MM.1S (cell line): ENCODE results near the gene TCF23.
"Not testable (repeated sequence)": the region's sequence is repeated elsewhere in the genome, so short reads cannot be mapped to it uniquely, and the experiment has no call there.

ENCODE experiments used
- DNase-seq: peaks from one replicate; pipeline ENCODE4 v3.0.0-alpha.2; 2015
- H2AFZ ChIP-seq: fragments of 300-600 bp; sonication (generic); 2 replicates; pipeline ENCODE4 v1.6.0; 2016; ENCODE audit warnings: antibody characterized with exemption, low read length
- H3F3A ChIP-seq: fragments of 300-600 bp; sonication (generic); 2 replicates; pipeline ENCODE4 v1.6.1; 2016; ENCODE audit warnings: mild to moderate bottlenecking, antibody characterized with exemption, low read length, moderate library complexity, mixed read lengths; ENCODE audit not compliant: insufficient read depth
- H3K27ac ChIP-seq: fragments of 300-600 bp; sonication (generic); 2 replicates; pipeline ENCODE4 v1.5.1; 2016; ENCODE audit warnings: mild to moderate bottlenecking, low read length
- H3K27me3 ChIP-seq: fragments of 300-600 bp; sonication (generic); replicated peaks from 2 replicates; pipeline ENCODE4 v1.6.0; 2016; ENCODE audit warnings: low read length; ENCODE audit not compliant: insufficient read depth
- H3K36me3 ChIP-seq: fragments of 300-600 bp; sonication (generic); replicated peaks from 2 replicates; pipeline ENCODE4 v1.6.1; 2016; ENCODE audit warnings: mild to moderate bottlenecking, low read length, mixed read lengths; ENCODE audit not compliant: insufficient read depth
- H3K4me1 ChIP-seq: fragments of 300-600 bp; sonication (generic); 2 replicates; pipeline ENCODE4 v1.6.1; 2016; ENCODE audit warnings: low read length, mixed read lengths
- H3K4me2 ChIP-seq: fragments of 300-600 bp; sonication (generic); 2 replicates; pipeline ENCODE4 v1.6.0; 2016; ENCODE audit warnings: low read depth, low read length
- H3K4me3 ChIP-seq: fragments of 300-600 bp; sonication (generic); 2 replicates; pipeline ENCODE4 v1.5.1; 2016; ENCODE audit warnings: low read length, mixed read lengths
- H3K79me2 ChIP-seq: fragments of 300-600 bp; sonication (generic); 2 replicates; pipeline ENCODE4 v1.6.1; 2016; ENCODE audit warnings: mixed run types, low read length, mixed read lengths
- H3K9ac ChIP-seq: fragments of 300-600 bp; sonication (generic); 2 replicates; pipeline ENCODE4 v1.6.1; 2016; ENCODE audit warnings: low read length, mixed read lengths
- H3K9me2 ChIP-seq: fragments of 300-600 bp; sonication (generic); replicated peaks from 2 replicates; pipeline ENCODE4 v1.6.1; 2016; ENCODE audit warnings: mild to moderate bottlenecking, low read length, mixed read lengths; ENCODE audit not compliant: insufficient read depth
- H3K9me3 ChIP-seq: fragments of 300-600 bp; sonication (generic); replicated peaks from 2 replicates; pipeline ENCODE4 v1.6.1; 2016; ENCODE audit warnings: mild to moderate bottlenecking, low read length, mixed read lengths; ENCODE audit not compliant: insufficient read depth
- H4K20me1 ChIP-seq: fragments of 300-600 bp; sonication (generic); 2 replicates; pipeline ENCODE4 v1.6.1; 2016; ENCODE audit warnings: mild to moderate bottlenecking, low read length, moderate library complexity, mixed read lengths; ENCODE audit not compliant: insufficient read depth
- CTCF ChIP-seq: fragments of 300-600 bp; sonication (generic); IDR thresholded peaks from 2 replicates; pipeline ENCODE4 v1.5.1; 2016; ENCODE audit warnings: antibody characterized with exemption, low read length, mixed read lengths
- EZH2 ChIP-seq: fragments of 300-600 bp; sonication (generic); optimal IDR thresholded peaks from 2 replicates; pipeline ENCODE3; 2017; ENCODE audit warnings: low read depth, mild to moderate bottlenecking, antibody characterized with exemption, low read length, mixed read lengths
- EZH2phosphoT487 ChIP-seq: fragments of 300-600 bp; sonication (generic); IDR thresholded peaks from 2 replicates; pipeline ENCODE4 v1.6.1; 2018; ENCODE audit warnings: antibody characterized with exemption, low read length

The TCF23 gene

GRCh38 chr2:27189989-27190388 is 41.2 kb downstream of the TCF23 start:
- Histone ChIP-seq H3K9ac (no peak overlapping the region), H3K79me2 (no peaks in the 10 kb centered on the region), H3K27me3 (no peaks in the 10 kb centered on the region), H3K4me2 (no peak overlapping the region), H3K9me2 (no peaks in the 10 kb centered on the region), H3K27ac (no peak overlapping the region), H3K36me3 (no peaks in the 10 kb centered on the region), H3K4me1 (peaks cover 18% of the 10 kb centered on the region), H3F3A (peaks cover 3% of the 10 kb centered on the region; the same call in 1 of the 2 replicates), H4K20me1 (no peaks in the 10 kb centered on the region), H2AFZ (no peak overlapping the region), H3K9me3 (no peaks in the 10 kb centered on the region), H3K4me3 (no peak overlapping the region)
- no peak for TF ChIP-seq EZH2
- no peak for TF ChIP-seq EZH2phosphoT487
- TF ChIP-seq CTCF: no peak
- no peak for DNase-seq

GRCh38 chr2:27191070-27191829 is 42.4 kb downstream of the TCF23 start:
- Histone ChIP-seq H3K27me3 (no peaks in the 10 kb centered on the region), H3K4me1 (peaks cover 12% of the 10 kb centered on the region), H3F3A (0 out of 2 replicates have a peak, but pooled peaks cover 3% of the 10 kb centered on the region), H3K9ac (no peak overlapping the region), H3K9me3 (no peaks in the 10 kb centered on the region), H4K20me1 (no peaks in the 10 kb centered on the region), H3K4me3 (no peak overlapping the region), H3K27ac (no peak overlapping the region), H3K9me2 (no peaks in the 10 kb centered on the region), H3K4me2 (no peak overlapping the region), H2AFZ (no peak overlapping the region), H3K79me2 (no peaks in the 10 kb centered on the region), H3K36me3 (no peaks in the 10 kb centered on the region)
- TF ChIP-seq EZH2 (no peak), CTCF (peak; percentile 86), EZH2phosphoT487 (no peak)
- peak; percentile 85 for DNase-seq

- Histone ChIP-seq H3K9me2 (no peaks in the 10 kb centered on the region), H3K36me3 (no peaks in the 10 kb centered on the region), H2AFZ (no peak overlapping the region), H4K20me1 (no peaks in the 10 kb centered on the region), H3F3A (peaks cover 12% of the 10 kb centered on the region), H3K4me1 (peaks cover 17% of the 10 kb centered on the region), H3K27ac (no peak overlapping the region), H3K9me3 (no peaks in the 10 kb centered on the region), H3K4me2 (no peak overlapping the region), H3K4me3 (no peak overlapping the region), H3K79me2 (no peaks in the 10 kb centered on the region), H3K9ac (no peak overlapping the region), H3K27me3 (no peaks in the 10 kb centered on the region)
- TF ChIP-seq EZH2phosphoT487: no peak
- TF ChIP-seq CTCF: no peak
- TF ChIP-seq EZH2: no peak
- no peak for DNase-seq
These were observed 45.9 kb downstream of the TCF23 start for GRCh38 chr2:27194538-27195354.

- peaks cover 12% of the 10 kb centered on the region for H3F3A ChIP-seq
- DNase-seq, H3K36me3 ChIP-seq, H4K20me1 ChIP-seq, H3K79me2 ChIP-seq, H3K4me3 ChIP-seq, H3K4me2 ChIP-seq, H3K27me3 ChIP-seq, H3K27ac ChIP-seq, H2AFZ ChIP-seq, H3K9me2 ChIP-seq, H3K9me3 ChIP-seq, H3K9ac ChIP-seq: not testable (repeated sequence)
- peaks cover 17% of the 10 kb centered on the region for H3K4me1 ChIP-seq
These were observed 47.0 kb downstream of the TCF23 start for GRCh38 chr2:27195799-27196198.

- not testable (repeated sequence) for H3K9ac ChIP-seq, H3K9me3 ChIP-seq, H3K27me3 ChIP-seq, H3K4me3 ChIP-seq, H2AFZ ChIP-seq, H3K4me2 ChIP-seq, H4K20me1 ChIP-seq, H3K36me3 ChIP-seq, DNase-seq, H3K79me2 ChIP-seq, H3K9me2 ChIP-seq, H3K27ac ChIP-seq
- Histone ChIP-seq H3K4me1 (peaks cover 17% of the 10 kb centered on the region), H3F3A (peaks cover 12% of the 10 kb centered on the region)
These were observed 49.3 kb downstream of the TCF23 start for GRCh38 chr2:27198068-27198467.
